AG04449 (cell line): Measurements from ENCODE around the gene HOMER3.

ENCODE experiments used
- CTCF ChIA-PET: fragments of 350-600 bp; formaldehyde crosslinking; extraction: SDS; loops from one replicate; lab custom pipeline; 2021; ENCODE audit warnings: antibody characterized with exemption; lab: Yijun Ruan, JAX
- POLR2A ChIA-PET: fragments of 400-600, 350-600 bp; formaldehyde crosslinking; extraction: SDS; loops from one replicate; lab custom pipeline; 2020; ENCODE audit warnings: antibody characterized with exemption, inconsistent platforms; lab: Yijun Ruan, JAX
- DNase-seq: peaks from one replicate; pipeline ENCODE4 v3.0.0-alpha.2; 2010; ENCODE audit warnings: low read depth, low spot score
- H3K4me3 ChIP-seq: 2 replicates; pipeline ENCODE4 v1.5.1; 2011; ENCODE audit warnings: low read depth, mild to moderate bottlenecking, control low read depth, low read length
- TF ChIP-seq, protein P1 (sequence below): IDR thresholded peaks from one replicate; pipeline ENCODE4 v1.5.1; 2011; ENCODE audit warnings: mild to moderate bottlenecking, moderate library complexity, low read length, control low read depth, inconsistent platforms; ENCODE audit not compliant: insufficient read depth; ENCODE audit errors: missing control alignments

Gene HOMER3

DNA sequence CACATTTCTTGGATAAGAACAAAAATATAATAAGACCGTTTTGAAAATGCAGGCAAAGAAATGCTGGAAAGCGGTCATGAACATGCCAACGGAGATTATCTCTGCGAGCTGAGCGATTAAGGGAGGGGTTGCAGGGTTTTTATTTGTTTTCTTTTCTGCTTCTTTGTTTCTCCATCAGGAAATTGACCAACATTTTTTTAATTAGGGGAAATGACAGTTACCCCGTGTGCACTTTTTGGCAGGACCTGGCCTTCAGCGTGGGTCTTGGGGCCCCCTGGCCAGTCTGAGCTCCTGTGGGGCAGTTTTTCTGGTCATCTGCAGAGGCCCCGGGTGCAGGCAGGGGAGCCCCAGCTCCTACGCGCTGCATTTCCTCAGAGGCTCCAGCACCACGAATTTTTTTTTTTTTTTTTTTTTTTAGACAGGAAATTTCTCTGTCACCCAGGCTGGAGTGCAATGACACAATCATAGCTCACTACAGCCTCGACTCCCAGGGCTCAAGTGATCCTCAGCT, 31.3 kb upstream of the HOMER3 start:
- ChIA-PET POLR2A (no interaction called here), CTCF (interaction anchor here (1.0 to 2.1 kb wide), 5 partner anchors 10 to 125 kb away, joined by 3 to 11 read pairs (median 4); no protein-coding TSS in a partner anchor)
- DNase-seq = no peak
- no peak overlapping the region for H3K4me3 ChIP-seq
- TF ChIP-seq, protein P1, sequence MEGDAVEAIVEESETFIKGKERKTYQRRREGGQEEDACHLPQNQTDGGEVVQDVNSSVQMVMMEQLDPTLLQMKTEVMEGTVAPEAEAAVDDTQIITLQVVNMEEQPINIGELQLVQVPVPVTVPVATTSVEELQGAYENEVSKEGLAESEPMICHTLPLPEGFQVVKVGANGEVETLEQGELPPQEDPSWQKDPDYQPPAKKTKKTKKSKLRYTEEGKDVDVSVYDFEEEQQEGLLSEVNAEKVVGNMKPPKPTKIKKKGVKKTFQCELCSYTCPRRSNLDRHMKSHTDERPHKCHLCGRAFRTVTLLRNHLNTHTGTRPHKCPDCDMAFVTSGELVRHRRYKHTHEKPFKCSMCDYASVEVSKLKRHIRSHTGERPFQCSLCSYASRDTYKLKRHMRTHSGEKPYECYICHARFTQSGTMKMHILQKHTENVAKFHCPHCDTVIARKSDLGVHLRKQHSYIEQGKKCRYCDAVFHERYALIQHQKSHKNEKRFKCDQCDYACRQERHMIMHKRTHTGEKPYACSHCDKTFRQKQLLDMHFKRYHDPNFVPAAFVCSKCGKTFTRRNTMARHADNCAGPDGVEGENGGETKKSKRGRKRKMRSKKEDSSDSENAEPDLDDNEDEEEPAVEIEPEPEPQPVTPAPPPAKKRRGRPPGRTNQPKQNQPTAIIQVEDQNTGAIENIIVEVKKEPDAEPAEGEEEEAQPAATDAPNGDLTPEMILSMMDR = no peak

DNA sequence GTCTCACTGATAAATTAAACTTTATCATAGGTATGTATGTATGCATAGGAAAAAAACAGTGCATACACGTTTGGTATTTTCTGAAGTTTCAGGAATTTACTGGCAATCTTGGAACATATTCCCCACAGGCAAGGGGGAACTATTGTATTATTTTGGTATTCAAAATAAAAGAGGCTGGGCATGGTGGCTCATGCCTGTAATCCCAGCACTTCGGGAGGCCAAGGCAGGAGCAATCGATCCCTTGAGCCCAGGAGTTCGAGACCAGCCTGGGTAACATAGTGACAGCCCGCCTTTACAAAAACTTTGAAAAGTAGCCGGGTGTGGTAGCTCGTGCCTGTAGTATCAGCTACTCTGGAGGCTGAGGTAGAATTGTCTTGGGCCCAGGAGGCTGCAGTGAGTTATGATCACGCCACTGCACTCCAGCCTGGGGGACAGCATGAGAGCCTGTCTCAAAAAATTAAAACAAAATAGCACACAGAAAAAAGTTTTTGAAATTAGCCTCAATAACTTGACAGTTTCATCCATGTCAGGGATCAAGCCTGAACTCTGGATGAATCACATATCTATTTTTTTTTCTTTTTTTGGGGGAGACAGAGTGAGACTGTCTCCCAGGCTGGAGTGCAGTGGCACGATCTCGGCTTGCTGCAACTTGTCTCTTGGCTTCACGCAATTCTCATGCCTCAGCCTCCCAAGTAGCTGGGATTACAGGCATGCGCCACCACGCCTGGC, 29.1 kb upstream of the HOMER3 start:
- POLR2A ChIA-PET = no interaction called here
- CTCF ChIA-PET = interaction anchor here (0.6 to 1.6 kb wide), 2 partner anchors 17 to 25 kb away, joined by 3 to 5 read pairs; no protein-coding TSS in a partner anchor
- TF ChIP-seq, protein P1 = no peak
- H3K4me3 ChIP-seq = no peak overlapping the region
- no peak for DNase-seq

DNA sequence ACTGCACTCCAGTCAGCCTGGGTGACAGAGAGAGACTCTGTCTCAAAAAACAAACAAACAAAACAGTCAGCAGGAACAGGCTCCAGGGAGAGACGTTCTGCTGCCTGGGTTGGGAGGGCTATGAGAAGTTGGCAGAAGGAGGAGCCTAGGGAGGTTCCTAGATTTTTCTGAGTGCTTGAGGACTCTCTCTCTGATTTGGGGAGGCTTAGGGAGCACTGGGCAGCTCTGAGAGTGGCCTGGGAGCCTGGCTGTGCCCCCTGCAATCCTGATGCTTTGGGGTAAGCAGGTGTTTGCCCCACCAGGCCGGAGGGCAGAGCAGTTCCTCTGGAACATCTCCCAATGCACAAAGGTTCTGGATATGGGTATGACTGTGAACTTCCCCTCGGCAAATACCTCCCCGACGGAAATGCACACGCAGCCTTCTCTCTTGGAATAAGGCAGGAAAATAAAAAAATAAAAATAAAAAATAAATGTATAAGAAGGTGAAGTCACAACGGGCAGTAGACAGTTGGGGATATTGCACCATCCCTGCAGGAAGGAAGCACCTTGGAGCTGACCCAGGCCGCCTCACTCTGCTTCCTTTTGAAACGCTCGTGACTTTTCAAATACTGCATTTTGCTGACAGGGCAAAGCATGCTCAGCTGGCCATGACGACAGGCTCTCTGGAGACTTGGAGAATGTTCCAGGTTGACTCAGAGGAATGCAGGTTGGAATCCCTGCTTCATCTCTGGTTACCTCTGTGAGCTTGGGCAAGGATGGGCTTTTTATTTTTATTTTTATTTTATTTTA, 26.5 kb upstream of the HOMER3 start:
- TF ChIP-seq, protein P1 = no peak
- no peak overlapping the region for H3K4me3 ChIP-seq
- no peak for DNase-seq
- POLR2A ChIA-PET = no interaction called here
- CTCF ChIA-PET = interaction anchor here (1.0 to 1.6 kb wide), 4 partner anchors 10 to 29 kb away, joined by 3 read pairs; no protein-coding TSS in a partner anchor

DNA sequence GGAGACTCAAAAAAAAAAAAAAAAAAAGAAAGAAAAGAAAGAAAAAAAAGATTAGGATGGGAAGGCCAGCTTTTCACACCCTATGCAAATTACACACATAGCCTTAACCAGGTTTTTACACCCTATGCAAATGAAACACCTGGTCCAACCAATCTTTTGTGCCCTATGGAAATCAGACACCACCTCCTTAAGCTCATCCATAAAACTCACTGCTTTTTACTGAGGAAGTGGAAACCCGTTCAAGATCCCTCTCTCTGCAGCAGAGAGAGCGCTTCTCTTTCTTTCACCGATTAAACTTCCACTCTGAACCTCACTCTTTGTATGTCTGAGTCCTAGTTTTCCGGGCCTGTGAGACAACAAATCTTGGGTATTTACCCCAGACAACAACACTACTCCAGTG, 25.3 kb upstream of the HOMER3 start:
- no peak overlapping the region for H3K4me3 ChIP-seq
- TF ChIP-seq, protein P1 = no peak
- DNase-seq = no peak
- POLR2A ChIA-PET = no interaction called here
- CTCF ChIA-PET = interaction anchor here (1.3 kb wide), 1 partner anchor 21 kb away, joined by 5 read pairs; no protein-coding TSS in a partner anchor

DNA sequence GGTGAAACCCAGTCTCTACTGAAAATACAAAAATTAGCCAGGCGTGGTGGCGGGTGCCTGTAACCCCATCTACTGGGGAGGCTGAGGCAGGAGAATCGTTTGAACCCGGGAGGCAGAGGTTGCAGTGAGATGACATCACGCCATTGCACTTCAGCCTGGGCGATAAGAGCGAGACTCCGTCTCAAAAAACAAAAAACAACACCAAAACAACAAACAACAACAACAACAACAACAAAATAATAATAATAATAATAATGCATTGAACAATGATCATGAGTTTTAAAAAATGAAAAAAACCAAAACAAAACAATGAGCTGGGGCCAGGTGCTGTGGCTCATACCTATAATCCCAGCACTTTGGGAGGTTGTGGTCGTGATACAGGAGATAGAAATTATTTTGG, 23.1 kb upstream of the HOMER3 start:
- POLR2A ChIA-PET = no interaction called here
- TF ChIP-seq, protein P1 = no peak
- CTCF ChIA-PET = interaction anchor here (1.4 kb wide), 1 partner anchor 22 kb away, joined by 3 read pairs; no protein-coding TSS in a partner anchor
- DNase-seq = no peak
- H3K4me3 ChIP-seq = no peak overlapping the region
